Liver (tissue), 3 donors: ENCODE results near the gene CASR.

Experiments
- EGR1 ChIP-seq, 2 donors: IDR thresholded peaks; 2 replicates each; pipeline ENCODE4 v1.6.1; 2016 to 2018; ENCODE audit warnings: antibody characterized with exemption in 2 of 2, low read depth in 2 of 2
- JUND ChIP-seq, 2 donors: IDR thresholded peaks; 2 replicates each; pipeline ENCODE4 v1.6.1; 2016; ENCODE audit warnings: antibody characterized with exemption in 2 of 2
- NR2F2 ChIP-seq: IDR thresholded peaks from 2 replicates; pipeline ENCODE4 v1.6.1; 2016; ENCODE audit warnings: antibody characterized with exemption
- RAD21 ChIP-seq, 2 donors: IDR thresholded peaks; 2 replicates each; pipeline ENCODE4 v1.6.1; 2016; ENCODE audit warnings: antibody characterized with exemption in 2 of 2, mild to moderate bottlenecking in 2 of 2
- YY1 ChIP-seq: IDR thresholded peaks from 2 replicates; pipeline ENCODE4 v1.6.1; 2016; ENCODE audit warnings: antibody characterized with exemption, mild to moderate bottlenecking
- TF ChIP-seq, protein P1 (sequence below): fragments of 150-350 bp; IDR thresholded peaks from 2 replicates; pipeline ENCODE4 v1.5.1; 2017; ENCODE audit warnings: improper control_type of control experiment, low read depth, low read length; ENCODE audit not compliant: missing input control
- TF ChIP-seq, protein P2 (sequence below): IDR thresholded peaks from 2 replicates; pipeline ENCODE4 v1.6.1; 2016; ENCODE audit warnings: antibody characterized with exemption
- TF ChIP-seq, protein P3 (sequence below): IDR thresholded peaks from 2 replicates; pipeline ENCODE4 v1.6.1; 2016; ENCODE audit warnings: antibody characterized with exemption
- TF ChIP-seq, protein P4 (sequence below): IDR thresholded peaks from 2 replicates; pipeline ENCODE4 v1.6.1; 2016; ENCODE audit warnings: antibody characterized with exemption
- TF ChIP-seq, protein P5 (sequence below): IDR thresholded peaks from 2 replicates; pipeline ENCODE4 v1.6.1; 2016; ENCODE audit warnings: antibody characterized with exemption, mild to moderate bottlenecking
- donor health status: healthy.
- donor health status: healthy.

DNA sequence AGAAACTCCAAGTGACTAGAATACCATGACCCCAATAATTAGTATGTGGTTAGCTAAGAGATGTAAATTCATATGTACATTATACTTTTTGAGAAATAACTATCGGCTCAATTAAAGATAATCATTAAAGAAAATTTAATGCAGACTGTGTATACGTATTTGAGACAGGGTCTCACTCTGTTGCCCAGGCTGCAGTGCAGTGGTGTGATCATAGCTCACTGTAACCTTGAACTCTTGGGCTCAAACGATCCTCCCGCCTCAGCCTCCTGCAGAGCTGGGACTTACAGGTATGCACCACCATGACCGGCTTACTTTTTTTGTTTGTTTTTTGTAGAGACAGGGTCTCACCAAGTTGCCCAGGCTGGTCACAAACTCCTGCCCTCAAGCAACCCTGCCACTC, 132.9 kb downstream of the CASR start:
- TF ChIP-seq, protein P1, sequence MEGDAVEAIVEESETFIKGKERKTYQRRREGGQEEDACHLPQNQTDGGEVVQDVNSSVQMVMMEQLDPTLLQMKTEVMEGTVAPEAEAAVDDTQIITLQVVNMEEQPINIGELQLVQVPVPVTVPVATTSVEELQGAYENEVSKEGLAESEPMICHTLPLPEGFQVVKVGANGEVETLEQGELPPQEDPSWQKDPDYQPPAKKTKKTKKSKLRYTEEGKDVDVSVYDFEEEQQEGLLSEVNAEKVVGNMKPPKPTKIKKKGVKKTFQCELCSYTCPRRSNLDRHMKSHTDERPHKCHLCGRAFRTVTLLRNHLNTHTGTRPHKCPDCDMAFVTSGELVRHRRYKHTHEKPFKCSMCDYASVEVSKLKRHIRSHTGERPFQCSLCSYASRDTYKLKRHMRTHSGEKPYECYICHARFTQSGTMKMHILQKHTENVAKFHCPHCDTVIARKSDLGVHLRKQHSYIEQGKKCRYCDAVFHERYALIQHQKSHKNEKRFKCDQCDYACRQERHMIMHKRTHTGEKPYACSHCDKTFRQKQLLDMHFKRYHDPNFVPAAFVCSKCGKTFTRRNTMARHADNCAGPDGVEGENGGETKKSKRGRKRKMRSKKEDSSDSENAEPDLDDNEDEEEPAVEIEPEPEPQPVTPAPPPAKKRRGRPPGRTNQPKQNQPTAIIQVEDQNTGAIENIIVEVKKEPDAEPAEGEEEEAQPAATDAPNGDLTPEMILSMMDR: no peak
- no peak for TF ChIP-seq EGR1 (IDR thresholded peaks at IDR 0.05; ENCODE audit: low read depth in 2 of 2)
- TF ChIP-seq, protein P2, sequence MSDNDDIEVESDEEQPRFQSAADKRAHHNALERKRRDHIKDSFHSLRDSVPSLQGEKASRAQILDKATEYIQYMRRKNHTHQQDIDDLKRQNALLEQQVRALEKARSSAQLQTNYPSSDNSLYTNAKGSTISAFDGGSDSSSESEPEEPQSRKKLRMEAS: no peak
- TF ChIP-seq NR2F2: no peak
- TF ChIP-seq, protein P3, sequence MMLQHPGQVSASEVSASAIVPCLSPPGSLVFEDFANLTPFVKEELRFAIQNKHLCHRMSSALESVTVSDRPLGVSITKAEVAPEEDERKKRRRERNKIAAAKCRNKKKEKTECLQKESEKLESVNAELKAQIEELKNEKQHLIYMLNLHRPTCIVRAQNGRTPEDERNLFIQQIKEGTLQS: no peak
- TF ChIP-seq, protein P4, sequence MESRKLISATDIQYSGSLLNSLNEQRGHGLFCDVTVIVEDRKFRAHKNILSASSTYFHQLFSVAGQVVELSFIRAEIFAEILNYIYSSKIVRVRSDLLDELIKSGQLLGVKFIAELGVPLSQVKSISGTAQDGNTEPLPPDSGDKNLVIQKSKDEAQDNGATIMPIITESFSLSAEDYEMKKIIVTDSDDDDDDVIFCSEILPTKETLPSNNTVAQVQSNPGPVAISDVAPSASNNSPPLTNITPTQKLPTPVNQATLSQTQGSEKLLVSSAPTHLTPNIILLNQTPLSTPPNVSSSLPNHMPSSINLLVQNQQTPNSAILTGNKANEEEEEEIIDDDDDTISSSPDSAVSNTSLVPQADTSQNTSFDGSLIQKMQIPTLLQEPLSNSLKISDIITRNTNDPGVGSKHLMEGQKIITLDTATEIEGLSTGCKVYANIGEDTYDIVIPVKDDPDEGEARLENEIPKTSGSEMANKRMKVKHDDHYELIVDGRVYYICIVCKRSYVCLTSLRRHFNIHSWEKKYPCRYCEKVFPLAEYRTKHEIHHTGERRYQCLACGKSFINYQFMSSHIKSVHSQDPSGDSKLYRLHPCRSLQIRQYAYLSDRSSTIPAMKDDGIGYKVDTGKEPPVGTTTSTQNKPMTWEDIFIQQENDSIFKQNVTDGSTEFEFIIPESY: no peak
- TF ChIP-seq YY1: no peak
- TF ChIP-seq, protein P5, sequence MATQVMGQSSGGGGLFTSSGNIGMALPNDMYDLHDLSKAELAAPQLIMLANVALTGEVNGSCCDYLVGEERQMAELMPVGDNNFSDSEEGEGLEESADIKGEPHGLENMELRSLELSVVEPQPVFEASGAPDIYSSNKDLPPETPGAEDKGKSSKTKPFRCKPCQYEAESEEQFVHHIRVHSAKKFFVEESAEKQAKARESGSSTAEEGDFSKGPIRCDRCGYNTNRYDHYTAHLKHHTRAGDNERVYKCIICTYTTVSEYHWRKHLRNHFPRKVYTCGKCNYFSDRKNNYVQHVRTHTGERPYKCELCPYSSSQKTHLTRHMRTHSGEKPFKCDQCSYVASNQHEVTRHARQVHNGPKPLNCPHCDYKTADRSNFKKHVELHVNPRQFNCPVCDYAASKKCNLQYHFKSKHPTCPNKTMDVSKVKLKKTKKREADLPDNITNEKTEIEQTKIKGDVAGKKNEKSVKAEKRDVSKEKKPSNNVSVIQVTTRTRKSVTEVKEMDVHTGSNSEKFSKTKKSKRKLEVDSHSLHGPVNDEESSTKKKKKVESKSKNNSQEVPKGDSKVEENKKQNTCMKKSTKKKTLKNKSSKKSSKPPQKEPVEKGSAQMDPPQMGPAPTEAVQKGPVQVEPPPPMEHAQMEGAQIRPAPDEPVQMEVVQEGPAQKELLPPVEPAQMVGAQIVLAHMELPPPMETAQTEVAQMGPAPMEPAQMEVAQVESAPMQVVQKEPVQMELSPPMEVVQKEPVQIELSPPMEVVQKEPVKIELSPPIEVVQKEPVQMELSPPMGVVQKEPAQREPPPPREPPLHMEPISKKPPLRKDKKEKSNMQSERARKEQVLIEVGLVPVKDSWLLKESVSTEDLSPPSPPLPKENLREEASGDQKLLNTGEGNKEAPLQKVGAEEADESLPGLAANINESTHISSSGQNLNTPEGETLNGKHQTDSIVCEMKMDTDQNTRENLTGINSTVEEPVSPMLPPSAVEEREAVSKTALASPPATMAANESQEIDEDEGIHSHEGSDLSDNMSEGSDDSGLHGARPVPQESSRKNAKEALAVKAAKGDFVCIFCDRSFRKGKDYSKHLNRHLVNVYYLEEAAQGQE: no peak
- no peak for TF ChIP-seq JUND (IDR thresholded peaks at IDR 0.05)
- TF ChIP-seq RAD21 (IDR thresholded peaks at IDR 0.05): no peak
